Natural killer cell (primary cell): ENCODE results near the gene UEVLD. TPM values are rescaled to one million over a fixed set of nuclear protein-coding genes. Genes with fewer than 3 reads are reported as not detected.
A peak's percentile ranks its signal among the peaks of the same experiment; 100 is the strongest.

ENCODE experiments used
- ATAC-seq, 3 donors: fragments of 150-1000 bp in 2 of 3; fragments of 200-7000 bp in 1 of 3; cut with Tn5 transposase; 1 replicate in 1 of 3; 2 replicates in 2 of 3; pipeline ENCODE4 v1.10.0; 2021; ENCODE audit warnings: mild to moderate bottlenecking in 2 of 3, moderate library complexity in 2 of 3
- DNase-seq, 2 donors: peaks; one replicate each; pipeline versions ENCODE4 v3.0.0 to v3.0.0-alpha.2; 2013 to 2021; ENCODE audit warnings: mixed read lengths in 1 of 2
- H3K27ac ChIP-seq: one replicate; pipeline ENCODE4 v1.5.1; 2013; ENCODE audit warnings: mild to moderate bottlenecking, low read length
- H3K27me3 ChIP-seq: one replicate; pipeline ENCODE4 v1.6.1; 2013; ENCODE audit warnings: low read length; ENCODE audit not compliant: control insufficient read depth, insufficient read depth
- H3K36me3 ChIP-seq: one replicate; pipeline ENCODE4 v1.6.1; 2013; ENCODE audit warnings: low read length; ENCODE audit not compliant: control insufficient read depth, insufficient read depth
- H3K4me1 ChIP-seq: one replicate; pipeline ENCODE4 v1.6.1; 2013; ENCODE audit warnings: low read length; ENCODE audit not compliant: control insufficient read depth, insufficient read depth
- H3K4me3 ChIP-seq: one replicate; pipeline ENCODE4 v1.5.1; 2013; ENCODE audit warnings: low read length
- H3K9me3 ChIP-seq: one replicate; pipeline ENCODE4 v1.6.1; 2013; ENCODE audit warnings: low read length; ENCODE audit not compliant: control insufficient read depth, insufficient read depth
- H3K27ac Mint-ChIP-seq, 2 donors: one replicate each; pipeline ENCODE4 v1.8.0; 2022; ENCODE audit warnings: mild to moderate bottlenecking in 2 of 2, mixed read lengths in 2 of 2, moderate library complexity in 1 of 2
- H3K27me3 Mint-ChIP-seq, 2 donors: one replicate each; pipeline ENCODE4 v1.8.0; 2022; ENCODE audit warnings: low read depth in 2 of 2, mixed read lengths in 2 of 2
- H3K36me3 Mint-ChIP-seq: one replicate; pipeline ENCODE4 v1.8.0; 2022; ENCODE audit warnings: mixed read lengths
- H3K4me1 Mint-ChIP-seq, 2 donors: one replicate each; pipeline ENCODE4 v1.8.0; 2022; ENCODE audit warnings: mixed read lengths in 2 of 2
- H3K4me3 Mint-ChIP-seq: one replicate; pipeline ENCODE4 v1.8.0; 2022; ENCODE audit warnings: mild to moderate bottlenecking, moderate library complexity, mixed read lengths
- H3K9me3 Mint-ChIP-seq, 2 donors: one replicate each; pipeline ENCODE4 v1.8.0; 2022; ENCODE audit warnings: mixed read lengths in 2 of 2
- WGBS: methylation state at CpG from one replicate; pipeline ENCODE4 v1.1.7; 2013; ENCODE audit warnings: missing lambda C conversion rate; ENCODE audit not compliant: insufficient coverage; 5-methylcytosine and 5-hydroxymethylcytosine counted together
- intact Hi-C: fragments of 100-400 bp; cut with micrococcal nuclease; formaldehyde crosslinking; loops from one replicate; pipeline ENCODE4 v1.14.2; 2022
- total RNA-seq, 4 donors: library from RNA; stranded (reverse); fragments of 120-200 nt in 1 of 4; gene quantifications; one replicate each; pipeline versions ENCODE4 v1.2.3 to v1.2.4, GENCODE V29; 2013 to 2022
- TF ChIP-seq, protein P1 (sequence below): fragments of 200-600 bp; IDR thresholded peaks from one replicate; pipeline ENCODE4 v1.8.0; 2022; ENCODE audit warnings: antibody characterized with exemption

Gene UEVLD
- total RNA-seq, 3 donors from 2014 or later (not counting 1 experiment from before 2014, with no cell fraction given) = 13.6 to 17.8 (median 15.6) TPM

DNA sequence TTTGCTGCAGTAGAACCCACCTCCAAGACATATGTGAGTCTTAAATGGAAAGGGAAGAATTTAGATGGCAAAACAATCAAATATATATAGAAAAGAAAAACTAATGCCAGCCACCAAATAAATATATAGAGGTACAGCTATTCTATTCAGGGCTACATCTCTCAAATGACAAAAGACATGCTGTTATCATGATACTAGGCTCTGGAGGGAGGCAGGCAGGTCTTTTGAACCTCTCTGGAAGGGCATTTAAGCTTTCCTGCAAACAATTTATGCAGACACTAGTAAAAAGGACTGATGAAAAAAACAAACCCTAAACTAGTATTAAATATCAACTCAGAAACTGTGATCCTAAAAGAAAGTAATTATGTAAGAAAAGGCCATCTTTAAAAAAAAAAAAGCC, 24.4 kb downstream of the UEVLD start:
- Histone ChIP-seq H3K27ac (no peak overlapping the region), H3K36me3 (peaks cover 25% of the 10 kb centered on the region), H3K9me3 (no peaks in the 10 kb centered on the region), H3K4me1 (no peaks in the 10 kb centered on the region), H3K27me3 (no peaks in the 10 kb centered on the region), H3K4me3 (no peak overlapping the region)
- no peak overlapping the region for H3K4me3 Mint-ChIP-seq
- H3K36me3 Mint-ChIP-seq = no peaks in the 10 kb centered on the region
- intact Hi-C loops = no loop called here
- peak overlapping the region in 1 of 2 donors; percentile 45 for H3K27ac Mint-ChIP-seq
- no peaks in the 10 kb centered on the region for H3K4me1 Mint-ChIP-seq
- no peaks in the 10 kb centered on the region for H3K27me3 Mint-ChIP-seq
- no peaks in the 10 kb centered on the region for H3K9me3 Mint-ChIP-seq
- TF ChIP-seq, protein P1, sequence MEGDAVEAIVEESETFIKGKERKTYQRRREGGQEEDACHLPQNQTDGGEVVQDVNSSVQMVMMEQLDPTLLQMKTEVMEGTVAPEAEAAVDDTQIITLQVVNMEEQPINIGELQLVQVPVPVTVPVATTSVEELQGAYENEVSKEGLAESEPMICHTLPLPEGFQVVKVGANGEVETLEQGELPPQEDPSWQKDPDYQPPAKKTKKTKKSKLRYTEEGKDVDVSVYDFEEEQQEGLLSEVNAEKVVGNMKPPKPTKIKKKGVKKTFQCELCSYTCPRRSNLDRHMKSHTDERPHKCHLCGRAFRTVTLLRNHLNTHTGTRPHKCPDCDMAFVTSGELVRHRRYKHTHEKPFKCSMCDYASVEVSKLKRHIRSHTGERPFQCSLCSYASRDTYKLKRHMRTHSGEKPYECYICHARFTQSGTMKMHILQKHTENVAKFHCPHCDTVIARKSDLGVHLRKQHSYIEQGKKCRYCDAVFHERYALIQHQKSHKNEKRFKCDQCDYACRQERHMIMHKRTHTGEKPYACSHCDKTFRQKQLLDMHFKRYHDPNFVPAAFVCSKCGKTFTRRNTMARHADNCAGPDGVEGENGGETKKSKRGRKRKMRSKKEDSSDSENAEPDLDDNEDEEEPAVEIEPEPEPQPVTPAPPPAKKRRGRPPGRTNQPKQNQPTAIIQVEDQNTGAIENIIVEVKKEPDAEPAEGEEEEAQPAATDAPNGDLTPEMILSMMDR = no peak
- ATAC-seq (no peak), DNase-seq (no peak)

DNA sequence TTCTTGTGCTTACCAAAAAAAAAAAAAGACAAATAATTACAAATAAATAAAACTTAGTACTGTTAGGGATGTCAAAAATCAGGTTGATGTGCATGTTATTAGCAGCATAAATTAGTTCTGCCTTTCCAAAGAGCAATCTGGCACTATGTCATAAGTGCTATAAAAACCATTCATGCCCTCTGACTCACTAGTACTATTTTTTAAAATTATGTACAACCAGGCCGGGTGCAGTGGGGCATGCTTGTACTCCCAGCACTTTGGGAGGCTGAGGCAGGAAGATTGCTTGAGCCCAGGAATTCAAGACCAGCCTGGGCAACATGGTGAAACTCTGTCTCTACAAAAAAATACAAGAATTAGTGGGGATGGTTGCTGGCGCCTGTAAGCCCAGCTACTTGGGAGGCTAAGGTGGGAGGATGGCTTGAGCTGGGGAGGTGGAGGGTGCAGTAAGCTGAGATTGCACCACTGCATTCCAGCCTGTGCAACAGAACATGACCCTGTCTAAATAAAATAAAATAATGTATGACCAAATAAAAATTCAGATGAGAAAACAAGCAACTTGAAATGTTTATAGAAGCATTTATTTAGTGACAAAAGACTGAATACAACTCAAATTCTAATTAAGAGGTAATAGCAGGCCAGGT, 25.3 kb downstream of the UEVLD start:
- TF ChIP-seq, protein P1 = no peak
- Mint-ChIP-seq H3K9me3 (no peaks in the 10 kb centered on the region), H3K27ac (no peak overlapping the region)

DNA sequence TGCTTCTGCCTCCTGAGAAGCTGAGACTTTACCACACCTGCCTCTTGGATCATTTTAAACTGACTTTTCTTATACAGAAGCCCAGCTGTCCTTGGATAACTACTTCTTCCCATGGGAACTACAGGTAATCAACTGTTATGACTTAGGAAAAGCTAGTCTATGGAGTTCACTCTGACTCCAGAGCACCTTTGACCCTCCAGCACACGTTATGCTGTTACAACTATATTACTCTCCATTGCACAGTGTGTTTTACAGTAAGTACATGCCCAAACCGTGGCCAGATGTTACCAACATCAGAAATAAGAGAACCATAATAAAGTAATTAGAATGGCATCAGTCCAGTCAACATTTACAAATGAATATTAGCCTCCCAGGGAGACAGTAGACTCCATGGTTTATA, 40.5 kb downstream of the UEVLD start:
- no peaks in the 10 kb centered on the region for H3K27me3 ChIP-seq
- Mint-ChIP-seq H3K27ac (no peak overlapping the region), H3K9me3 (no peaks in the 10 kb centered on the region), H3K4me3 (no peak overlapping the region), H3K4me1 (peaks cover 0 to 6% of the 10 kb centered on the region in 2 donors), H3K36me3 (no peaks in the 10 kb centered on the region), H3K27me3 (no peaks in the 10 kb centered on the region)
- no peak for DNase-seq
- H3K36me3 ChIP-seq = peaks cover 30% of the 10 kb centered on the region
- TF ChIP-seq, protein P1 = no peak
- no peak overlapping the region for H3K4me3 ChIP-seq
- intact Hi-C loops = loop anchor here (10.0 kb wide), 1 partner anchor 217 kb away; no protein-coding TSS in a partner anchor
- no peak for ATAC-seq
- no peak overlapping the region for H3K27ac ChIP-seq
- 97% methylated on average over 2 of the region's 2 CpGs for WGBS
- no peaks in the 10 kb centered on the region for H3K4me1 ChIP-seq
- H3K9me3 ChIP-seq = no peaks in the 10 kb centered on the region

More for the DNA sequence above, 25.3 kb downstream of the UEVLD start:
- H3K36me3 Mint-ChIP-seq = peaks cover under 1% of the 10 kb centered on the region
- H3K27me3 Mint-ChIP-seq = no peaks in the 10 kb centered on the region
- ATAC-seq (no peak), DNase-seq (no peak)
- no peak overlapping the region for H3K4me3 Mint-ChIP-seq
- peaks cover 25% of the 10 kb centered on the region for H3K36me3 ChIP-seq
- no peak overlapping the region for H3K27ac ChIP-seq
- intact Hi-C loops = no loop called here
- no peaks in the 10 kb centered on the region for H3K4me1 Mint-ChIP-seq
- WGBS = 97% methylated on average over 2 of the region's 2 CpGs
- no peaks in the 10 kb centered on the region for H3K4me1 ChIP-seq
- no peak overlapping the region for H3K4me3 ChIP-seq
- H3K9me3 ChIP-seq = no peaks in the 10 kb centered on the region
- no peaks in the 10 kb centered on the region for H3K27me3 ChIP-seq
